NT2/D1 (cell line): ENCODE data around the gene TBC1D20.

Experiments used
- YY1 ChIP-seq: IDR thresholded peaks from 2 replicates; pipeline ENCODE4 v1.6.1; 2011; ENCODE audit not compliant: insufficient read length, insufficient read depth
- ZNF274 ChIP-seq: IDR thresholded peaks from 2 replicates; pipeline ENCODE4 v1.6.1; 2011; ENCODE audit warnings: mild to moderate bottlenecking, low read depth, low read length

- no peak for TF ChIP-seq YY1
- TF ChIP-seq ZNF274: no peak
These were observed 45.5 kb upstream of the TBC1D20 start for GRCh38 chr20:507761-508332.
